ENCODE results near the gene MYOM1.

Gene MYOM1

GRCh38 chr18:3104190-3105054 lies 115.3 kb downstream of the MYOM1 start:
- no peak for DNase-seq (ENCODE audit: extremely low spot score)
- POLR2A ChIA-PET = no interaction called here
- CTCF ChIA-PET = interaction anchor here (1.1 to 1.4 kb wide), 3 partner anchors 25 to 119 kb away, joined by 3 to 5 read pairs (median 5); no protein-coding TSS in a partner anchor
- no peak for TF ChIP-seq CTCF (IDR thresholded peaks at IDR 0.05; ENCODE audit: control extremely low read depth, extremely low read depth, low read depth, missing control alignments)

DNA sequence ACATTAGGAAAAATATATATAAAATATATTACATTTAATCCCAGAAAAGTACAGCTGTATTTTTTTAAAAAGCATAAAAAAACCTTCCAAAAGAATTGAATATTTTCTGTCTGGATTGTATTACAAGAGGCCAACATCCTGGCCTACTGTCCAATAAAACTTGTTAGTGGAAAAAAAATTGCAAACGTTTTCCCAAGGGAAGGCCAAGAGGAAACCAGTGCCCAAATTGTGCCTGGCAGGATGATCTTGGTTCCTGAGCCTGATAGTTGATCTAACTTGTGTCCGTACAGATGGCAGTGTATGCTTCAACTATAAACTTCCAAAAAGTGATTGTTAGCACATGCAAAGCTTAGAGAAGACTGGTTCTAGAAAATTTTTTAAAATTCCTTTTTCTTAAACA lies 116.2 kb downstream of the MYOM1 start:
- DNase-seq (ENCODE audit: extremely low spot score) = no peak
- ChIA-PET POLR2A (no interaction called here), CTCF (no interaction called here)
- TF ChIP-seq CTCF (IDR thresholded peaks at IDR 0.05; ENCODE audit: control extremely low read depth, extremely low read depth, low read depth, missing control alignments) = no peak

GRCh38 chr18:3102983-3103382 lies 116.8 kb downstream of the MYOM1 start:
- TF ChIP-seq CTCF (IDR thresholded peaks at IDR 0.05; ENCODE audit: control extremely low read depth, extremely low read depth, low read depth, missing control alignments) = no peak
- ChIA-PET POLR2A (no interaction called here), CTCF (interaction anchor here (1.2 kb wide), 1 partner anchor 31 kb away, joined by 3 read pairs; no protein-coding TSS in a partner anchor)
- no peak for DNase-seq (ENCODE audit: extremely low spot score)

GRCh38 chr18:3100498-3101132 lies 119.2 kb downstream of the MYOM1 start:
- DNase-seq (ENCODE audit: extremely low spot score) = no peak
- ChIA-PET CTCF (interaction anchor here (1.1 to 2.7 kb wide), 7 partner anchors 11 to 38 kb away, joined by 3 to 11 read pairs (median 3); no protein-coding TSS in a partner anchor), POLR2A (no interaction called here)
- TF ChIP-seq CTCF (IDR thresholded peaks at IDR 0.05; ENCODE audit: control extremely low read depth, extremely low read depth, low read depth, missing control alignments) = no peak

DNA sequence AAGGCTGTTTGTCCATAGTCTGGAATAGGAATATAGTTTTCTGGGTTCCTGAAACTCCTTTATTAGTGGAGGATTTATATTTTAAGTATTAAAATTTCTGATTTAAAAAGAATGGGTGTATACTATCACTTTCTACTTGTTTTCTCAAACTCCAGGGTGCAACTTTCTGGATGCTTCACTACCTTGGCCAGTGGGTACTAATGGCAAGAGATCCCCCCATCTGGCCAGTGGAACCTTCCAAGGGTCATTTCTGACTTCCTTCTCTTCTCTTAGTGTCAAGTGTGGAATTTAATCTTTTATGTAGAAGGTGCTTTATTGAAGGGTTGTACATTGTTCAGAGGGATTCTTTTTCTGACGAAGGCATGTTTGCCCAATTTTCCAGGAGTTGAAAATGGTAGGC lies 120.4 kb downstream of the MYOM1 start:
- CTCF ChIA-PET = interaction anchor here (1.2 to 2.7 kb wide), 3 partner anchors 11 to 29 kb away, joined by 3 to 11 read pairs (median 4); no protein-coding TSS in a partner anchor
- no peak for DNase-seq (ENCODE audit: extremely low spot score)
- no peak for TF ChIP-seq CTCF (IDR thresholded peaks at IDR 0.05; ENCODE audit: control extremely low read depth, extremely low read depth, low read depth, missing control alignments)
- POLR2A ChIA-PET = no interaction called here

- CTCF ChIA-PET = interaction anchor here (0.9 to 1.8 kb wide), 3 partner anchors 9 to 32 kb away, joined by 3 to 6 read pairs (median 4); no protein-coding TSS in a partner anchor
- POLR2A ChIA-PET = no interaction called here
- no peak for DNase-seq (ENCODE audit: extremely low spot score)
- no peak for TF ChIP-seq CTCF (IDR thresholded peaks at IDR 0.05; ENCODE audit: control extremely low read depth, extremely low read depth, low read depth, missing control alignments)
Measured at GRCh38 chr18:3097082-3097481, 122.7 kb downstream of the MYOM1 start.
